GM12891 (cell line): ENCODE data around the gene RHOBTB1.

ENCODE experiments used
- POLR2A ChIP-seq: IDR thresholded peaks from 2 replicates; pipeline ENCODE4 v1.6.1; 2011; ENCODE audit warnings: low read depth, low read length, control low read depth
- POLR2AphosphoS5 ChIP-seq: IDR thresholded peaks from 2 replicates; pipeline ENCODE4 v1.6.1; 2011; ENCODE audit warnings: low read depth, low read length, control low read depth
- TAF1 ChIP-seq: IDR thresholded peaks from 2 replicates; pipeline ENCODE4 v1.6.1; 2011; ENCODE audit warnings: low read depth, low read length, control low read depth

DNA sequence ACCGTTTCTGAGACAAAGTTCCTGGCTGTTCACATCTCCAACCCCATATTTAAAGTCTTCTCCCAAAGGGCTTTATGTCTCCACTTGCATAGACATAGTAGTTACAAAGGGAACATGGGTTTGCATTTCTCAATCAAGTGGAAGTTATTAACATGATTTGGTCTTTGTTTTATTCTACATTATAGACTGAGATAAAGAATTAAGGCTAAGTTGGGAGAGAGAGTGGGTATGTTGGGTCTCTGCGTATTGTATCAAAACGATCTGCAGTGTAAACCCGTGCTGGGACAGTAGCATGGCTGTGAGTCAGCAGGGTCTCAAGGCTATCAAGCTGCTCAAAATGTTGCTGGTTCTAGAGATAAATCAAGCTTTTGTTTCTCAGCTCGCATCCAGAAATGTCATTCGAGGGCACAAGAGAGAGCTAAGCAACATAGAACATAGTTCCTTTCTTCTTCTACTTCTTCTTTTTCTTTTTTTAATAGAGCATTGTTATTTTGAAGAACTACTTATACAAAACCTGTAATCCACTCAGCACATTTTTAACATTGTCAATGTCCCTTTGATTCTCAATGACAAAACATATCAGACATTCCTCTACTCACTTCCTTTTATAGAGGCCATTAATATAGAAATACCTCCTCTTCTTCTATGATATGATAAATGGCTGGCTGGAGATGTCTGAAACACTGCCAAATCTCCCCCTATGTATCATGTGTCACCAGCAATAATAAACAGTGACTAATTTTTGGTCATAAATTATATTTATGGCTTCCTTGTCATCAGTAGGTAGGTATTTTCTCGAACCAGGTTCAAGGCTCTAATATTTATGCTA, 34.5 kb upstream of the RHOBTB1 start:
- no peak for TF ChIP-seq POLR2A
- no peak for TF ChIP-seq POLR2AphosphoS5
- TF ChIP-seq TAF1: no peak
